SK-N-SH (cell line): ENCODE data around the gene SYNM. TPM values are rescaled to one million over a fixed set of nuclear protein-coding genes. Genes with fewer than 3 reads are reported as not detected.

Source experiments
- CTCF ChIA-PET: fragments of 300-600, 350-600 bp; formaldehyde crosslinking; extraction: SDS; loops from one replicate; lab custom pipeline; 2021; lab: Yijun Ruan, JAX
- POLR2A ChIA-PET: fragments of 350-600 bp; sonication (Branson Sonifier 250); formaldehyde crosslinking; extraction: SDS; loops from one replicate; lab custom pipeline; 2020; ENCODE audit warnings: antibody characterized with exemption, inconsistent platforms; lab: Yijun Ruan, JAX
- DNase-seq: peaks from one replicate; pipeline ENCODE4 v3.0.0; 2012
- H2AFZ ChIP-seq: fragments of 200-600 bp; sonication (generic); 2 replicates; pipeline ENCODE4 v1.8.1; 2016; ENCODE audit warnings: antibody characterized with exemption, mild to moderate bottlenecking, low read depth
- H3F3A ChIP-seq: fragments of 200-600 bp; sonication (generic); replicated peaks from 2 replicates; pipeline ENCODE3; 2016; ENCODE audit warnings: antibody characterized with exemption, mild to moderate bottlenecking; ENCODE audit not compliant: insufficient read depth
- H3K27ac ChIP-seq, 2 experiments: fragments of 200-500 bp in 1 of 2; fragments of 200-600 bp in 1 of 2; sonication (Bioruptor generic) in 1 of 2; sonication (generic), shearing (Covaris generic) in 1 of 2; 2 replicates each; pipeline versions ENCODE4 v1.5.1 to v1.6.1; 2014 to 2016; ENCODE audit warnings: low read depth in 2 of 2, inconsistent platforms in 1 of 2, low read length in 1 of 2, mild to moderate bottlenecking in 1 of 2, mixed read lengths in 1 of 2
- H3K27me3 ChIP-seq: fragments of 200-600 bp; sonication (generic), shearing (Covaris generic); 2 replicates; pipeline ENCODE4 v1.6.1; 2016; ENCODE audit warnings: mixed run types; ENCODE audit not compliant: insufficient read depth
- H3K36me3 ChIP-seq, 2 experiments: fragments of 200-500 bp in 1 of 2; fragments of 200-600 bp in 1 of 2; sonication (Bioruptor generic) in 1 of 2; sonication (generic) in 1 of 2; replicated peaks in 1 of 2; 2 replicates each; pipeline versions ENCODE3 to v1.5.1; 2014 to 2016; ENCODE audit warnings: low read length in 1 of 2, mild to moderate bottlenecking in 1 of 2; ENCODE audit not compliant: insufficient read depth in 2 of 2, control insufficient read depth in 1 of 2
- H3K4me1 ChIP-seq, 2 experiments: fragments of 200-500 bp in 1 of 2; fragments of 200-600 bp in 1 of 2; sonication (Bioruptor generic) in 1 of 2; sonication (generic), shearing (Covaris generic) in 1 of 2; 2 replicates each; pipeline versions ENCODE4 v1.5.1 to v1.6.1; 2014 to 2016; ENCODE audit warnings: low read depth in 1 of 2, low read length in 1 of 2, mixed run types in 1 of 2; ENCODE audit not compliant: insufficient read depth in 2 of 2, control insufficient read depth in 1 of 2
- H3K4me2 ChIP-seq: fragments of 200-600 bp; sonication (generic), shearing (Covaris generic); 2 replicates; pipeline ENCODE4 v1.6.1; 2017; ENCODE audit warnings: mixed run types
- H3K4me3 ChIP-seq, 2 experiments: fragments of 200-500 bp in 1 of 2; fragments of 200-600 bp in 1 of 2; sonication (Bioruptor generic) in 1 of 2; sonication (generic), shearing (Covaris generic) in 1 of 2; 2 replicates each; pipeline versions ENCODE4 v1.5.1 to v1.8.1; 2014 to 2016; ENCODE audit warnings: low read depth in 2 of 2, inconsistent platforms in 1 of 2, low read length in 1 of 2, mild to moderate bottlenecking in 1 of 2, mixed read lengths in 1 of 2, moderate library complexity in 1 of 2
- H3K79me2 ChIP-seq: fragments of 200-600 bp; sonication (generic); 2 replicates; pipeline ENCODE4 v1.8.1; 2017; ENCODE audit warnings: mild to moderate bottlenecking; ENCODE audit not compliant: insufficient read depth
- H3K9ac ChIP-seq: fragments of 200-600 bp; sonication (generic); 2 replicates; pipeline ENCODE4 v1.6.1; 2017; ENCODE audit warnings: mixed run types
- H3K9me2 ChIP-seq: fragments of 200-600 bp; sonication (generic); 2 replicates; pipeline ENCODE4 v1.6.1; 2017; ENCODE audit warnings: mixed run types
- H3K9me3 ChIP-seq: fragments of 200-600 bp; sonication (generic); 2 replicates; pipeline ENCODE4 v1.6.1; 2017; ENCODE audit warnings: mixed run types, mild to moderate bottlenecking, moderate library complexity
- H4K20me1 ChIP-seq: fragments of 200-600 bp; sonication (generic); 2 replicates; pipeline ENCODE4 v1.6.1; 2017; ENCODE audit warnings: mild to moderate bottlenecking, mixed run types; ENCODE audit not compliant: insufficient read depth
- CTCF ChIP-seq: fragments of 200-600 bp; sonication (generic); IDR thresholded peaks from 2 replicates; pipeline ENCODE4 v1.6.1; 2017; ENCODE audit warnings: antibody characterized with exemption, mild to moderate bottlenecking, moderate library complexity
- EZH2phosphoT487 ChIP-seq: fragments of 200-600 bp; sonication (generic); IDR thresholded peaks from 2 replicates; pipeline ENCODE4 v1.6.1; 2017; ENCODE audit warnings: low read depth, mixed run types, mild to moderate bottlenecking, antibody characterized with exemption, moderate library complexity, borderline replicate concordance
- FOSL2 ChIP-seq: IDR thresholded peaks from 2 replicates; pipeline ENCODE4 v1.4.0; 2012; ENCODE audit warnings: low read depth, mild to moderate bottlenecking, moderate library complexity, borderline replicate concordance
- FOXJ3 ChIP-seq: sonication (generic); formaldehyde crosslinking; IDR thresholded peaks from 2 replicates; pipeline ENCODE4 v1.5.1; 2020; ENCODE audit warnings: mild to moderate bottlenecking, missing genetic modification reagents
- FOXM1 ChIP-seq: IDR thresholded peaks from 2 replicates; pipeline ENCODE4 v1.4.0; 2012; ENCODE audit warnings: low read depth, mild to moderate bottlenecking
- JUND ChIP-seq: IDR thresholded peaks from 2 replicates; pipeline ENCODE4 v1.4.0; 2012
- MAX ChIP-seq: IDR thresholded peaks from 2 replicates; pipeline ENCODE4 v1.4.0; 2012; ENCODE audit warnings: low read depth
- MEF2A ChIP-seq: IDR thresholded peaks from 2 replicates; pipeline ENCODE4 v1.4.0; 2012; ENCODE audit warnings: low read depth, borderline replicate concordance
- MXI1 ChIP-seq: IDR thresholded peaks from 2 replicates; pipeline ENCODE4 v1.6.1; 2012; ENCODE audit warnings: mild to moderate bottlenecking, low read depth, low read length, improper control_type of control experiment
- NFIC ChIP-seq: IDR thresholded peaks from 2 replicates; pipeline ENCODE4 v1.4.0; 2012; ENCODE audit warnings: borderline replicate concordance
- NRF1 ChIP-seq: IDR thresholded peaks from 2 replicates; pipeline ENCODE4 v1.6.1; 2012; ENCODE audit warnings: low read depth, mild to moderate bottlenecking, low read length
- POLR2AphosphoS5 ChIP-seq: IDR thresholded peaks from 2 replicates; pipeline ENCODE4 v1.6.1; 2012; ENCODE audit warnings: low read depth, low read length
- RXRA ChIP-seq: IDR thresholded peaks from 2 replicates; pipeline ENCODE4 v1.4.0; 2012; ENCODE audit warnings: low read depth, mild to moderate bottlenecking, borderline replicate concordance
- SIN3A ChIP-seq: IDR thresholded peaks from 2 replicates; pipeline ENCODE4 v1.6.1; 2012; ENCODE audit warnings: low read depth, mild to moderate bottlenecking, low read length, moderate library complexity, borderline replicate concordance
- SMC3 ChIP-seq: IDR thresholded peaks from 2 replicates; pipeline ENCODE4 v1.6.1; 2012; ENCODE audit warnings: low read depth, low read length, improper control_type of control experiment
- TAF1 ChIP-seq: IDR thresholded peaks from 2 replicates; pipeline ENCODE4 v1.6.1; 2012; ENCODE audit warnings: low read depth, mild to moderate bottlenecking, low read length, moderate library complexity, borderline replicate concordance
- TEAD4 ChIP-seq: IDR thresholded peaks from 2 replicates; pipeline ENCODE4 v1.4.0; 2012; ENCODE audit warnings: mild to moderate bottlenecking, borderline replicate concordance; ENCODE audit not compliant: insufficient read depth
- USF2 ChIP-seq: fragments of 150-350 bp; IDR thresholded peaks from 2 replicates; pipeline ENCODE4 v1.6.1; 2017; ENCODE audit warnings: antibody characterized with exemption, low read length, low read depth, borderline replicate concordance
- ZBTB33 ChIP-seq: IDR thresholded peaks from 2 replicates; pipeline ENCODE4 v1.4.0; 2012; ENCODE audit warnings: low read depth, borderline replicate concordance
- whole genome bisulfite sequencing: methylation state at CpG from one replicate; pipeline ENCODE4 v1.1.6; 2017; ENCODE audit warnings: low lambda C conversion rate; 5-methylcytosine and 5-hydroxymethylcytosine counted together
- polyA plus RNA-seq, 3 experiments: library from polyadenylated mRNA; depleted of rRNA; stranded (reverse); fragments of >200 nt; gene quantifications; 2 replicates each; pipeline ENCODE4 v1.2.3, GENCODE V29; 2012

Gene SYNM
- polyA plus RNA-seq, 1 of the 3 experiments (the other 2 are of a cell fraction), result 5.0 TPM

GRCh38 chr15:99146661-99147060 lies 41.8 kb downstream of the SYNM start:
- H3F3A ChIP-seq, result no peaks in the 10 kb centered on the region
- H3K27me3 ChIP-seq, result no peaks in the 10 kb centered on the region
- no peak overlapping the region for H3K4me3 ChIP-seq
- CTCF ChIA-PET, result interaction anchor here (1.1 to 1.7 kb wide), 2 partner anchors 14 to 41 kb away, joined by 3 to 5 read pairs; no protein-coding TSS in a partner anchor
- no peak overlapping the region for H3K9ac ChIP-seq
- H3K79me2 ChIP-seq, result no peaks in the 10 kb centered on the region
- H2AFZ ChIP-seq, result no peak overlapping the region
- H3K9me3 ChIP-seq, result no peaks in the 10 kb centered on the region
- TF ChIP-seq NRF1 (no peak), MAX (no peak), RXRA (no peak), MEF2A (no peak), ZBTB33 (no peak), FOSL2 (no peak), EZH2phosphoT487 (no peak), NFIC (no peak), FOXJ3 (CRISPR knock-in tag) (no peak), SMC3 (no peak), CTCF (no peak), TAF1 (no peak), JUND (no peak), TEAD4 (no peak), SIN3A (no peak), FOXM1 (no peak), POLR2AphosphoS5 (no peak), MXI1 (no peak), USF2 (no peak)
- 100% methylated on average over 3 of the region's 5 CpGs for WGBS
- no peak overlapping the region for H3K4me2 ChIP-seq
- H3K36me3 ChIP-seq, result no peaks in the 10 kb centered on the region
- H3K27ac ChIP-seq, result no peak overlapping the region
- no peak for DNase-seq
- H4K20me1 ChIP-seq, result no peaks in the 10 kb centered on the region
- POLR2A ChIA-PET, result no interaction called here
- H3K9me2 ChIP-seq, result no peaks in the 10 kb centered on the region
- H3K4me1 ChIP-seq, result peaks cover 0 to 11% of the 10 kb centered on the region in 2 experiments; a peak in 1 of 4 replicates
